ENCODE data around the gene POLR3GL.

The POLR3GL gene

DNA sequence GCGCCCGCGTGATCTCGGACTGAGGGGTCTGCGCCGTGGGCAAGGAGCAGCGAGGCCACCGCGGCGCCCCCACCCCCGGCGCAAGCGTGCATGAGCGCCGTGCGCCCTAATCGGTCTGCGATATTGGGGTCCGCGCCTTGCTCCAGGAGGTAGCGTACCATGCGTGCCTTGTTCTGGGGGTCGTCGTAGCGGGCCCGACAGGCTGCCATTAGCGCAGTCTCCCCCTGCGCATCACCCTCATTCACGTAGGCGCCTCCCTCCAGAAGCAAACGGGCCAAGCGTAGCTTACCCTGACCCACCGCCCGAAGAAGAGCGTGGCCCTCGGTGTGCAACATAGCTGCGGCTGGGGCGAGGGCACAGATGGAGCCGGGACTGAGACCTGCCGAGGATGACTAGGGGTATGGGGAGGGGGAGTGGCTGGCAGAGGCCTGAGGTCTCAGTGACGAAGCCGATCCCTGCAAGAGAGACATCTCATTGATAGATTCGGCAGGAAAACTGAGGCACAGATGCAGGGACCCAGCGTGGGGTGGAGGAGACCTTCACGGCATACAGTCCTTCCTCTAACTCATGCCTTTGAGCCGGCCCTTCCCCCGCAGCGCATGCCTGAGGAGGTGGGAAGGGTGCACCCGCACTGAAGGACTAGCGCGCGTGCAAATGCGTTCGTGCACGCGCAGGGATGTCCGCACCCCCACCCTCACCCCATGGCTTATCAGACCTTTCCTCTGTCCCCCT, 2.9 kb upstream of the POLR3GL start:
- TF ChIP-seq, protein P1, sequence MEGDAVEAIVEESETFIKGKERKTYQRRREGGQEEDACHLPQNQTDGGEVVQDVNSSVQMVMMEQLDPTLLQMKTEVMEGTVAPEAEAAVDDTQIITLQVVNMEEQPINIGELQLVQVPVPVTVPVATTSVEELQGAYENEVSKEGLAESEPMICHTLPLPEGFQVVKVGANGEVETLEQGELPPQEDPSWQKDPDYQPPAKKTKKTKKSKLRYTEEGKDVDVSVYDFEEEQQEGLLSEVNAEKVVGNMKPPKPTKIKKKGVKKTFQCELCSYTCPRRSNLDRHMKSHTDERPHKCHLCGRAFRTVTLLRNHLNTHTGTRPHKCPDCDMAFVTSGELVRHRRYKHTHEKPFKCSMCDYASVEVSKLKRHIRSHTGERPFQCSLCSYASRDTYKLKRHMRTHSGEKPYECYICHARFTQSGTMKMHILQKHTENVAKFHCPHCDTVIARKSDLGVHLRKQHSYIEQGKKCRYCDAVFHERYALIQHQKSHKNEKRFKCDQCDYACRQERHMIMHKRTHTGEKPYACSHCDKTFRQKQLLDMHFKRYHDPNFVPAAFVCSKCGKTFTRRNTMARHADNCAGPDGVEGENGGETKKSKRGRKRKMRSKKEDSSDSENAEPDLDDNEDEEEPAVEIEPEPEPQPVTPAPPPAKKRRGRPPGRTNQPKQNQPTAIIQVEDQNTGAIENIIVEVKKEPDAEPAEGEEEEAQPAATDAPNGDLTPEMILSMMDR (IDR thresholded peaks at IDR 0.05; ENCODE audit: low read depth, low read length, missing control alignments), result no peak
- H3K4me3 ChIP-seq (ENCODE audit: low read depth, low read length), result peak overlapping the region; percentile 58
- in situ Hi-C loops (cut with HindIII; ENCODE audit: low sequenced_read_pairs), result no loop called here
- DNase-seq (ENCODE audit: low read depth), result no peak

DNA sequence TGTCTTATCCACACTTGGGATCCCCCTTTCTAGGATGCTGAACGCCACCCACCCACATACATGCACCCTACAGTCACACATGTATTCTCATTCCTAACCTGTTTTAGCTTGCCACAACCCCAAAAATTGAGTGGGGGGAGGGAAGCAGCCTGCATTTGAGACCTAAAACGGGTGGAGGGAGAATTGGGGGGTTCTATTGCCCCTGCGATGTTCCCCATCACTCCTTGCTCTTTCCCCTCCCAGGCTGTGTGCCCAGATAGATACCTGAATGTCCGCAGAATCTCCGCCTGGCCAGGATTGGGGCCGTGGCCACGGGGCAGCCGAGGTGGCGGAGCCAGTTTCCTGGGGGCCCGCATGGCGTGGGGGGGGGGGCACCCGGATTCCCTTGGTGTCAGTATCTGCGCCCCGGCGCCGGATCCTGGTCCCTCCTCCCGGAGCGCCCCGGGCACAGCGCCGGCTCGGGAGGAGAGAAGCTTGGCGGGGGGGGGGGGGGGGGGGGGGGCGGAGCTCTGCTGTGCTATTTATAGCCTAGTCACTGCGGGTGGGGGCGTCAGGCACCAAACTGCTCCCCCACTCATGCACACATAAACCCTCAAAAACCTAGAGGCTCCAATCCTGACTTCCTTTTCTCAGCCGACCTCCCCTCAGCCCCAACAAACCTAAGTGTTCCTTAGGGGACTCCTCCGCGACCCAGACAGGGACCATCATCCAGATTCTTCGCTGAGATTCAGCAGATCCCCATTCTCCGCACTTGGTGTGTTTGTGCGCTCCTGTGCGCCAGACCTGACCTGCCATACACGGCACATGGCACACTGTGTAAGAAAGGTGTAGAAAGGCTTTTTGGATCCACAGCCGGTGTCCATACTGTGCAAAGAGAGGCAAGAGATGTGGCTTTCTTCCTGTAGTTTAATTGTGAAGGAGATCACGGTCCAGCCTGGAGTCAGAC, 2.1 kb upstream of the POLR3GL start:
- in situ Hi-C loops (cut with HindIII; ENCODE audit: low sequenced_read_pairs), result no loop called here
- no peak for DNase-seq (ENCODE audit: low read depth)
- TF ChIP-seq, protein P1 (IDR thresholded peaks at IDR 0.05; ENCODE audit: low read depth, low read length, missing control alignments), result no peak
- peak overlapping the region; percentile 58 for H3K4me3 ChIP-seq (ENCODE audit: low read depth, low read length)

DNA sequence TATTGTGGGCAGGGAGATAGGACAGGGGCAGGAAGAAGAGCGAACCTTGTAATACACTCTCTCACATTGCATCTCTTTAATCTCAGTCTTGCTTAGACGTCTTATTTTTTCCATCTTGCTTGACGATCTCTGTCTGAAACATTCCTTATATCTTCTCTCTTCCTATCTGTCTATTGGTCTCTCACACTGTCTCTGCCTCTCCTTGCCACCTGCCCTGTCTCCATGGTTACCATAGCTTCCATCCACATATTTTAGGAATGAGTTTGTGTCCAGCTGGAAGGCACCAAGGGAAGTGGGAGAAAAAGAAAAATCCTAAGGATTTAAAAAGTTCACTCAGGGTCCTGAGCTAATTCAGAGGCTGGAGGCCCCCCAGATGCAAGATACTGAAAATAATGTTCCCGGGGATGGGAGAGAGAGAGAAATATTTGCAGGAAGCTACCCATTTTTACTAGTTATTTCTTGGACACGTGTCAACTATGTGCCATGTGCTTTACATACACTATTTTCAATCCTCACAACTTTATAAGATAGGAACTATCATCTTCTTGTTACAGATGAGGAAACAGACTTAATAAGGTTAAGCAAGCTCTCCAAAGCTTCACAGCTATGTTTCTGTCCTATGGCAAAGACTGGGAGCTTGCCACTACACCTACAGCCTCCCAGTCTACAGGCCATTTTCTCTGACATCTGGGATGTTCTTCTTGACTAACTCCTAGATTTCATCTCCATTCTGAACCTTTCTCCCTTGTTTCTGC, 1.0 kb upstream of the POLR3GL start:
- peak overlapping the region; percentile 57 for H3K4me3 ChIP-seq (ENCODE audit: low read depth, low read length)
- in situ Hi-C loops (cut with HindIII; ENCODE audit: low sequenced_read_pairs), result no loop called here
- no peak for DNase-seq (ENCODE audit: low read depth)
- TF ChIP-seq, protein P1 (IDR thresholded peaks at IDR 0.05; ENCODE audit: low read depth, low read length, missing control alignments), result no peak

DNA sequence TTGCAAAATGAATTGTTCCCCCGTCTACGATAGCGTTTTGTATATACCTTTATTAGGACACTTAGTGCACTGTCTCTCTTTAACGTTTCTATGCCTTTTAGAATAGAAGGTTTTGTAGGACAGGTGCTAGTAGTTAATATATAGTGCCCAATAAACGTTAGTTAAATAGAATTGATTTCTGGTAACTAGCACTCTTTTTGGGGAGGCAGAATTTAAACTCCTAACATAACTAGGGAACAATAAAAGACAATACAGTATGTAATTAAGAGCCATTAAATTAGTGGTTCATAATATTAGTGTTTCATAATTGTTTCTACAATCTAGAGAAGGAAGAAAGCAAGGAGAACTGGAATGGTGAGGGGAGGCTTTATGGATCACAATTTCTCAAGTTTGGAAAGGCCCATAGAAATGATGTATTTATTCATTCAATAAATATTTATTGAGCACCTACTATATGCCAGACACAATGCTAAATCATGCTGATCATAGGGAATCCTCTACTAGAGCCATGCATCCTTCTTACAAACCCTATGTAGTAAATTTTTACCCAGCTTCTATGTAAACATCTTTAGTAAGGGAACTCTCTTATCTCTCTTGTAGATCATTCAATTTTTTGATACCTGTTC, 742 bp downstream of the POLR3GL start:
- TF ChIP-seq, protein P1 (IDR thresholded peaks at IDR 0.05; ENCODE audit: low read depth, low read length, missing control alignments), result no peak
- H3K4me3 ChIP-seq (ENCODE audit: low read depth, low read length), result peak overlapping the region; percentile 57
- DNase-seq (ENCODE audit: low read depth), result no peak
- in situ Hi-C loops (cut with HindIII; ENCODE audit: low sequenced_read_pairs), result no loop called here

DNA sequence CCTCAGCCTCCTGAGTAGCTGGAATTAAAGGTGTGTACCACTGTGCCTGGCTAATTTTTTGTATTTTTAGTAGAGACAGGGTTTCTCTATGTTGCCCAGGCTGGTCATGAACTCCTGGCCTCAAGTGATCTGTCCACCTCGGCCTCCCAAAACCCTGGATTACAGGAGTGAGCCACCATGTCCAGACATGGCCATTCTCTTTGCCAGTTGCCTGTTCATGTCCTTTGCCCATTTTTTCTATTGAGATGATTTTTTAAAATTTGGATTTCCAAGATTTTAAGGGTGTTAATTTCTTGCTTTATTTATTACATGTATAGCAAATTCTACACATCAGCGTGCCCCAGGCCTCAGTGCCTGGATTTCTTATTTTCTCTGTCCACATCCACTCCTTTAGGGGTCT, 2.8 kb downstream of the POLR3GL start:
- no peak overlapping the region for H3K4me3 ChIP-seq (ENCODE audit: low read depth, low read length)
- TF ChIP-seq, protein P1 (IDR thresholded peaks at IDR 0.05; ENCODE audit: low read depth, low read length, missing control alignments), result no peak
- no peak for DNase-seq (ENCODE audit: low read depth)
- in situ Hi-C loops (cut with HindIII; ENCODE audit: low sequenced_read_pairs), result no loop called here

DNA sequence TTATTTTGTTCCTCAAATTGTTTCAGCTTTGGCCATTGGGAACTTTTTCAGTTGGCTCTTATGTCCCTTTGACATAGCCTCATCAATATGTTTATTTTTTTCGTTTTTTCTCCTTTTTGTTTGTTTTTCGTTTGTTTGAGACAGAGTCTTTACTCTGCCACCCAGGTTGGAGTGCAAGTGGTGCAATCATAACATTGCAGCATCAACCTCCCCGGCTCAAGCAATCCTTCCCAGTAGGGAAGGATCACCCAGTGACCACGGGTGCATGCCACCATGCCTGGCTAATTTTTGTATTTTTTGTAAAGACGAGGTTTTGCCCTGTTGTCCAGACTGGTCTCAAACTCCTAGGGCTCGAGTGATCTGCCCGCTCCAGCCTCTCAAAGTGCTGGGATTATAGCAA, 8.1 kb downstream of the POLR3GL start:
- in situ Hi-C loops (cut with HindIII; ENCODE audit: low sequenced_read_pairs), result no loop called here
- TF ChIP-seq, protein P1 (IDR thresholded peaks at IDR 0.05; ENCODE audit: low read depth, low read length, missing control alignments), result no peak

More for the DNA sequence above, 8.1 kb downstream of the POLR3GL start:
- no peak for DNase-seq (ENCODE audit: low read depth)
- H3K4me3 ChIP-seq (ENCODE audit: low read depth, low read length), result no peak overlapping the region

Measured in astrocyte of the cerebellum (primary cell).